Sigmoid colon (tissue), 7 donors: Measurements from ENCODE around the gene GRP. TPM values are rescaled to one million over a fixed set of nuclear protein-coding genes. Genes with fewer than 3 reads are reported as not detected.

Source experiments
- DNase-seq: peaks from one replicate; pipeline ENCODE4 v3.0.0-alpha.2; 2019
- H3K27ac ChIP-seq, 4 donors: fragments of 200-600 bp; sonication (generic); one replicate each; pipeline ENCODE4 v1.5.1; 2016 to 2019; ENCODE audit warnings: mild to moderate bottlenecking in 1 of 4
- H3K27me3 ChIP-seq, 3 donors: fragments of 200-600 bp; sonication (generic); one replicate each; pipeline ENCODE4 v1.5.1; 2019; ENCODE audit warnings: mild to moderate bottlenecking in 1 of 3
- H3K36me3 ChIP-seq, 4 donors: fragments of 200-600 bp; sonication (generic); one replicate each; pipeline ENCODE4 v1.5.1; 2016 to 2019
- H3K4me1 ChIP-seq, 4 donors: fragments of 200-600 bp; sonication (generic); one replicate each; pipeline ENCODE4 v1.5.1; 2017 to 2019
- H3K4me3 ChIP-seq, 4 donors: fragments of 200-600 bp; sonication (generic); one replicate each; pipeline ENCODE4 v1.5.1; 2017 to 2019; ENCODE audit warnings: mild to moderate bottlenecking in 2 of 4, moderate library complexity in 1 of 4
- H3K9me3 ChIP-seq, 4 donors: fragments of 200-600 bp in 3 of 4; sonication (generic) in 3 of 4; one replicate each; pipeline versions ENCODE4 v1.5.1 to v1.6.1; 2013 to 2019
- CTCF ChIP-seq, 4 experiments: fragments of 450-650 bp in 3 of 4; fragments of 200-600 bp in 1 of 4; IDR thresholded peaks; one replicate each; pipeline ENCODE4 v1.5.1; 2016 to 2019; ENCODE audit warnings: antibody characterized with exemption in 4 of 4, mild to moderate bottlenecking in 3 of 4, moderate library complexity in 2 of 4
- EP300 ChIP-seq, 4 donors: sonication (generic); formaldehyde crosslinking; IDR thresholded peaks; one replicate each; pipeline ENCODE4 v1.6.1; 2017; ENCODE audit warnings: antibody characterized with exemption in 4 of 4
- POLR2A ChIP-seq, 2 donors: fragments of 450-650 bp; IDR thresholded peaks; one replicate each; pipeline ENCODE4 v1.6.1; 2016; ENCODE audit warnings: antibody characterized with exemption in 2 of 2, mild to moderate bottlenecking in 2 of 2, moderate library complexity in 2 of 2
- POLR2AphosphoS5 ChIP-seq, 4 donors: sonication (generic); formaldehyde crosslinking; IDR thresholded peaks; one replicate each; pipeline ENCODE4 v1.6.1; 2017; ENCODE audit warnings: antibody characterized with exemption in 4 of 4
- WGBS, 2 donors: extraction: QIAGEN DNeasy Blood & Tissue Kit; methylation state at CpG; one replicate each; pipeline ENCODE4 v1.1.7; 2013; 5-methylcytosine and 5-hydroxymethylcytosine counted together
- intact Hi-C: fragments of 100-400 bp; cut with DNase I; formaldehyde crosslinking; loops from one replicate; pipeline ENCODE4 v1.15.1; 2023
- polyA plus RNA-seq, 3 donors: library from polyadenylated mRNA; stranded (reverse); fragments of 200-250 nt; gene quantifications; one replicate each; pipeline ENCODE4 v1.2.3, GENCODE V29; 2013
- total RNA-seq, 4 donors: library from RNA; depleted of rRNA; stranded (reverse); fragments of >200 nt; gene quantifications; one replicate each; pipeline ENCODE4 v1.1.0, GENCODE V29; 2016
- donor health status: healthy with polysubstance abuse.
- donor health status: Bipolar disorder and iron deficiency.
- donor health status: healthy.

Gene GRP
- total and polyA plus RNA-seq, 7 donors, result 0.93 to 6.6 (median 2.5) TPM; not detected in 2

DNA sequence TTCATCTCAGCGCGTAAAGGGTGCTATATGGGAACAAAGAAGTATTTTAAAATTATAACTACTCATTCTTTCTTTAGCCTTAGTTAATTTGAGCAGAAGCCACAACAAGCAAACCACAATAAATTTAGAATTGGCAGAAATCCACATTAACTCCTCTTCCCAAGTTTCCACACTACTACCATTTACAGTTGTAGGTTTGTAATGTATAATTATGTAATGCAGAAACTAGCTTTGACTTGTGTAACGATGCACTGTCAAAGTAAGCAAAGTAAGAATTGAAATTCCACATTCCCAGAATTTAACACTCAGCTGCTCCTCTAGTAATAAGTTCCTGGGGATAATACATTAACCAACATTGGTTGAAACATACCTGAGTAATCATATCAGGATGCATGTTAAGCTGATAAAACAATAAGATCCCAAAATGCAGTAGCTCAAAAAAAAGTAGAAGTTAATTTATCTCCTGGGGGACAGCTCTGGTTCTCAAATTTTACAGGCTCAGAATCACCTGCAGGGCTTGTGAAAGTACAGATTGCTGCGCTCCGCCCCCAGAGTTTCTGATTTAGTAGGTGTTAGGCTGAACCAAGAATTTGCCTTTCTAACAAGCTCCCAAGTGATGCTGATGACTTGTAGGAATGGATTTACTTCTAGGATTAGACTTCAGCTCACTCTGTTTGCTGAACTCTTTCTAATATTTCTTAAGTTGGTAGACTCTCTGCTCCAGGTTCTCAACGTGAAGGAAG, 9.9 kb downstream of the GRP start:
- H3K4me3 ChIP-seq, result no peak overlapping the region
- H3K27ac ChIP-seq, result no peak overlapping the region
- TF ChIP-seq EP300 (IDR thresholded peaks at IDR 0.05) (no peak), POLR2AphosphoS5 (IDR thresholded peaks at IDR 0.05) (no peak), CTCF (IDR thresholded peaks at IDR 0.05) (no peak), POLR2A (IDR thresholded peaks at IDR 0.05) (no peak)
- no peak for DNase-seq
- no peaks in the 10 kb centered on the region for H3K36me3 ChIP-seq
- no peaks in the 10 kb centered on the region for H3K9me3 ChIP-seq
- H3K4me1 ChIP-seq, result no peaks in the 10 kb centered on the region
- 68 to 73% methylated on average over 6 of the region's 6 CpGs for WGBS, 2 donors
- peaks cover 0 to 5% (median 0%) of the 10 kb centered on the region in 3 donors for H3K27me3 ChIP-seq
- intact Hi-C loops, result no loop called here

GRCh38 chr18:59231114-59231513, 11.2 kb downstream of the GRP start:
- no peaks in the 10 kb centered on the region for H3K4me1 ChIP-seq
- H3K27me3 ChIP-seq, result peaks cover 0 to 5% (median 0%) of the 10 kb centered on the region in 3 donors
- no peak overlapping the region for H3K27ac ChIP-seq
- intact Hi-C loops, result no loop called here
- 65 to 76% methylated on average over 5 of the region's 5 CpGs for WGBS, 2 donors
- no peaks in the 10 kb centered on the region for H3K36me3 ChIP-seq
- H3K4me3 ChIP-seq, result no peak overlapping the region
- no peak for DNase-seq
- TF ChIP-seq EP300 (IDR thresholded peaks at IDR 0.05) (no peak), POLR2A (IDR thresholded peaks at IDR 0.05) (no peak)
- no peaks in the 10 kb centered on the region for H3K9me3 ChIP-seq

- Histone ChIP-seq H3K27me3 (peaks cover 0 to 5% (median 0%) of the 10 kb centered on the region in 3 donors), H3K27ac (no peak overlapping the region), H3K9me3 (no peaks in the 10 kb centered on the region), H3K4me3 (no peak overlapping the region), H3K36me3 (no peaks in the 10 kb centered on the region), H3K4me1 (no peaks in the 10 kb centered on the region)
- intact Hi-C loops, result no loop called here
- TF ChIP-seq CTCF (IDR thresholded peaks at IDR 0.05) (no peak), EP300 (IDR thresholded peaks at IDR 0.05) (no peak), POLR2AphosphoS5 (IDR thresholded peaks at IDR 0.05) (no peak)
- no peak for DNase-seq
- 85 to 86% methylated on average over 2 of the region's 2 CpGs for WGBS, 2 donors
Observed at GRCh38 chr18:59231877-59232276, 11.9 kb downstream of the GRP start.

DNA sequence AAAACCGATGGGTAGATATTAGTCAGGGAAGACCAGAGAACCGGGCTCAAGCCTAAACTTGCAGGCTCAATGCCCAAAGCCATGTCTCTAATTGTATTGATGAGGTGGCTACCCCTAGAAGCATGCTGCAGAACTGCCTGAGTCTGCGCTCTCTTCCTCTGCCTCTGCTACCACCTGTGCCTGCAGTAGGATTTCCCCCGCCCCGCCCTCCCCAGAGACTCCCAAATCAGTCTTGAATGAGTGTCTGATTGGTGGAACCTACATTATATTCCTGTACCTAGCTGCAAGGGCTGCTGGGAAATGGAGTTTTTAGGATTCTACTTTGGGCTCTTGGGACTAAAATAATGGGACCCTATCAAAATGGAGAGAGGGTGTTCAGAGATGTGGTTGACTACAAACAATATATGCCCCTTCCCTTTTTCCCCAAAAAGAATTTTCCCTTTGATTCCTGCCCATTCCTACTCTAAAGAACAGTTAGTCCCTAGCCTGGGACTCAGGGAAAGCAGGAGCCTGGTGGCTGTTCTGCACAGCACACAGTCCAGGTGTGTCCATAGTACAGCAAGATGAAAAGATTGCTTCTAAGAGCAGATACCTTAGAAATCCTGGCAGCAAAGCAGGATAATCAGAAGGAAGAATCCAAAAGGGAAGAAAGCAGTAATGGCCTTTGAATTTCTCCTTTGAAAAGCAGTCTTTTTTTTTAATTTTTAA, 12.5 kb downstream of the GRP start:
- intact Hi-C loops, result no loop called here
- Histone ChIP-seq H3K27ac (no peak overlapping the region), H3K36me3 (no peaks in the 10 kb centered on the region), H3K4me3 (no peak overlapping the region), H3K27me3 (peaks cover 0 to 5% (median 0%) of the 10 kb centered on the region in 3 donors), H3K9me3 (no peaks in the 10 kb centered on the region), H3K4me1 (no peaks in the 10 kb centered on the region)
- DNase-seq, result no peak
- TF ChIP-seq CTCF (IDR thresholded peaks at IDR 0.05), result no peak
- 74 to 80% methylated on average over 5 of the region's 5 CpGs for WGBS, 2 donors

- intact Hi-C loops, result no loop called here
- no peak overlapping the region for H3K27ac ChIP-seq
- no peak for DNase-seq
- TF ChIP-seq CTCF (IDR thresholded peaks at IDR 0.05) (no peak), POLR2A (IDR thresholded peaks at IDR 0.05) (no peak), EP300 (IDR thresholded peaks at IDR 0.05) (no peak), POLR2AphosphoS5 (IDR thresholded peaks at IDR 0.05) (no peak)
- no peaks in the 10 kb centered on the region for H3K36me3 ChIP-seq
- WGBS, 2 donors, result 82% methylated on average over 6 of the region's 6 CpGs
- no peak overlapping the region for H3K4me3 ChIP-seq
- no peaks in the 10 kb centered on the region for H3K9me3 ChIP-seq
- H3K4me1 ChIP-seq, result no peaks in the 10 kb centered on the region
- H3K27me3 ChIP-seq, result peaks cover 0 to 5% (median 0%) of the 10 kb centered on the region in 3 donors
Observed at GRCh38 chr18:59233017-59233410, 13.1 kb downstream of the GRP start.
